ENCODE measurements around the gene SLC2A4RG. TPM values are rescaled to one million over a fixed set of nuclear protein-coding genes. Genes with fewer than 3 reads are reported as not detected.

The SLC2A4RG gene
- total RNA-seq, 2 experiments from 2014 or later = 123 to 125 TPM

GRCh38 chr20:63703976-63704748 is 35.4 kb upstream of the SLC2A4RG start:
- H3K4me3 Mint-ChIP-seq = no peak overlapping the region
- DNase-seq = peak in 1 of 14 experiments; percentile 12

GRCh38 chr20:63704749-63705117 is 34.8 kb upstream of the SLC2A4RG start:
- Histone ChIP-seq H3K36me3 (ENCODE audit: insufficient read depth, low read length) (peaks cover 48% of the 10 kb centered on the region), H3K27me3 (ENCODE audit: control insufficient read depth in 1 of 2, insufficient read depth in 2 of 2, low read length in 2 of 2) (no peaks in the 10 kb centered on the region), H3K4me1 (ENCODE audit: insufficient read depth, low read length) (peaks cover 52% of the 10 kb centered on the region), H3K27ac (ENCODE audit: low read depth in 1 of 2, low read length in 2 of 2) (no peak overlapping the region), H3K4me3 (ENCODE audit: low read length) (no peak overlapping the region), H3K9me3 (ENCODE audit: control insufficient read depth in 1 of 2, insufficient read depth in 1 of 2, low read length in 2 of 2) (no peaks in the 10 kb centered on the region)
- intact Hi-C loops (cut with DNase I, micrococcal nuclease) = loop anchor here (5.0 to 10.0 kb wide), 4 partner anchors 253 to 358 kb away; partner anchors contain the start of genes SAMD10 (in 2 of the 2), TCEA2 (in 1 of the 2) and UCKL1 (in 1 of the 2)
- ChIA-PET CTCF (no interaction called here), POLR2A (interaction anchor here (5.0 kb wide), 1 partner anchor 34 kb away, joined by 168 read pairs; the partner anchor contains the start of genes LIME1 and SLC2A4RG)
- Mint-ChIP-seq H3K36me3 (ENCODE audit: low read depth) (peaks cover 37% of the 10 kb centered on the region), H3K4me3 (peak overlapping the region; percentile 43), H3K27me3 (no peaks in the 10 kb centered on the region), H3K4me1 (ENCODE audit: low read depth) (peaks cover 26% of the 10 kb centered on the region), H3K27ac (no peak overlapping the region), H3K9me3 (no peaks in the 10 kb centered on the region)
- no peak for ATAC-seq (ENCODE audit: poor library complexity)
- no peak for TF ChIP-seq CTCF (IDR thresholded peaks at IDR 0.05)
- DNase-seq = peak in 1 of 14 experiments; percentile 13

More at GRCh38 chr20:63703976-63704748, 35.4 kb upstream of the SLC2A4RG start:
- H3K27me3 ChIP-seq (ENCODE audit: control insufficient read depth in 1 of 2, insufficient read depth in 2 of 2, low read length in 2 of 2) = no peaks in the 10 kb centered on the region
- H3K4me1 Mint-ChIP-seq (ENCODE audit: low read depth) = peaks cover 23% of the 10 kb centered on the region
- peaks cover 52% of the 10 kb centered on the region for H3K4me1 ChIP-seq (ENCODE audit: insufficient read depth, low read length)
- peaks cover 45% of the 10 kb centered on the region for H3K36me3 ChIP-seq (ENCODE audit: insufficient read depth, low read length)
- CTCF ChIA-PET = no interaction called here
- TF ChIP-seq CTCF (IDR thresholded peaks at IDR 0.05) = no peak
- ATAC-seq (ENCODE audit: poor library complexity) = no peak
- no peaks in the 10 kb centered on the region for H3K27me3 Mint-ChIP-seq
- POLR2A ChIA-PET = interaction anchor here (0.8 kb wide), 1 partner anchor 36 kb away, joined by 3 read pairs; no protein-coding TSS in a partner anchor
- intact Hi-C loops (cut with DNase I, micrococcal nuclease) = loop anchor here in 1 of 2 experiments (10.0 kb wide), 1 partner anchor 271 kb away; the partner anchor contains the start of gene SAMD10
- no peak overlapping the region for H3K4me3 ChIP-seq (ENCODE audit: low read length)
- peaks cover 34% of the 10 kb centered on the region for H3K36me3 Mint-ChIP-seq (ENCODE audit: low read depth)
- no peak overlapping the region for H3K27ac ChIP-seq (ENCODE audit: low read depth in 1 of 2, low read length in 2 of 2)
- no peaks in the 10 kb centered on the region for H3K9me3 ChIP-seq (ENCODE audit: control insufficient read depth in 1 of 2, insufficient read depth in 1 of 2, low read length in 2 of 2)
- H3K27ac Mint-ChIP-seq = no peak overlapping the region
- H3K9me3 Mint-ChIP-seq = no peaks in the 10 kb centered on the region

GRCh38 chr20:63705232-63706026 is 34.1 kb upstream of the SLC2A4RG start:
- Mint-ChIP-seq H3K9me3 (no peaks in the 10 kb centered on the region), H3K4me3 (peak overlapping the region; percentile 43), H3K27me3 (no peaks in the 10 kb centered on the region), H3K36me3 (ENCODE audit: low read depth) (peaks cover 41% of the 10 kb centered on the region), H3K4me1 (ENCODE audit: low read depth) (peaks cover 29% of the 10 kb centered on the region), H3K27ac (peak overlapping the region; percentile 89)
- ChIA-PET POLR2A (interaction anchor here (0.9 to 5.0 kb wide), 4 partner anchors 33 to 184 kb away, joined by 3 to 168 read pairs (median 13); partner anchors contain the start of genes LIME1, PPDPF and SLC2A4RG), CTCF (interaction anchor here (1.2 to 3.9 kb wide), 4 partner anchors 31 to 272 kb away, joined by 3 to 44 read pairs (median 10); partner anchors contain the start of genes LIME1, SLC2A4RG and TPD52L2)
- intact Hi-C loops (cut with DNase I, micrococcal nuclease) = loop anchor here (1.0 to 10.0 kb wide), 10 partner anchors 31 to 357 kb away; partner anchors contain the start of genes SAMD10 (in 2 of the 2), LIME1 (in 1 of the 2), RTEL1 (in 1 of the 2) and TCEA2 (in 1 of the 2)
- H3K27ac ChIP-seq (ENCODE audit: low read depth in 1 of 2, low read length in 2 of 2) = peak overlapping the region in 1 of 2 donors; percentile 71
- H3K36me3 ChIP-seq (ENCODE audit: insufficient read depth, low read length) = peaks cover 49% of the 10 kb centered on the region
- no peaks in the 10 kb centered on the region for H3K27me3 ChIP-seq (ENCODE audit: control insufficient read depth in 1 of 2, insufficient read depth in 2 of 2, low read length in 2 of 2)
- H3K4me1 ChIP-seq (ENCODE audit: insufficient read depth, low read length) = peaks cover 54% of the 10 kb centered on the region
- no peaks in the 10 kb centered on the region for H3K9me3 ChIP-seq (ENCODE audit: control insufficient read depth in 1 of 2, insufficient read depth in 1 of 2, low read length in 2 of 2)
- DNase-seq (peak in 1 of 14 experiments; percentile 11), ATAC-seq (ENCODE audit: poor library complexity) (no peak)
- TF ChIP-seq CTCF (IDR thresholded peaks at IDR 0.05) = no peak
- H3K4me3 ChIP-seq (ENCODE audit: low read length) = no peak overlapping the region
